ENCODE results near the gene SPI1. TPM values are rescaled to one million over a fixed set of nuclear protein-coding genes. Genes with fewer than 3 reads are reported as not detected.

The SPI1 gene
- total RNA-seq, 1 donor from 2014 or later: 295 TPM

DNA sequence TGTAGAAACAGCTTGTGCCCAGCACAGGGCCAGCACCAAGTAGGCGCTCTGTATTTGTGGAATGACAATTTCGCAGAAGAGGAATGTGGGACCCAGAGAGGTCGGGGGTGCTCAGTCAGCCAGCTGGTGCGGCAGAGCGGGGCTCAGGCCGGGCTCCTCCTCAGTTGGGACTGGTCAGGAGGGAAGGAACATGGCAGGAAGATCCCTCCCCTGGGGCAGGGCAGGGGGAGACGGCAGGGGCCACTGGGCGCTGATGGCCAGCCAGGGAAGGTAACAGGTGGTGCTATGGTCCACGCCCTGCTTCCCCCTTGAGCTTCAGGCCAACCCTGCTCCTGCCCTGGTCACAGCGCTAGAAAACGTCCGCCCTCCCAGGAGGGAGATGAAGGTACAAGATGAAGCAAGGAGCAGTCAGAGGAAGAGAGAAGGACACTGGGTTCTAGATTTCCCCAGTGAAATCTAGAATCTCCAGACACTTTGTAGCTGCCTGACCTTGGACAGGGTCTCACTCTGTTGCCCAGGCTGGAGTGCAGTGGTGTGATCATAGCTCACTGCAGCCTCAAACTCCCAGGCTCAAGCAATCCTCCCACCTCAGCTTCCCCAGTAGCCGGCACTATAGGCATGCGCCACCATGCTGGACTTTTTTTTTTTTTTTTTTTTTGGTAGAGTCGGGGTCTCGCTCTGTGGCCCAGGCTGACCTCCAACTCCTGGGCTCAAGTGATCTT, 13.5 kb upstream of the SPI1 start:
- Histone ChIP-seq H3K4me3 (no peak overlapping the region), H3K36me3 (no peaks in the 10 kb centered on the region), H3K27ac (peak overlapping the region; percentile 93), H3K27me3 (ENCODE audit: low read depth) (no peaks in the 10 kb centered on the region), H3K4me1 (peaks cover 64% of the 10 kb centered on the region), H3K9me3 (no peaks in the 10 kb centered on the region)
- no peak for ATAC-seq
- no peak for TF ChIP-seq CTCF (IDR thresholded peaks at IDR 0.05)
- peak; percentile 45 for DNase-seq
- intact Hi-C loops (cut with DNase I): no loop called here

- ATAC-seq: peak; percentile 33 to 57
- intact Hi-C loops (cut with DNase I): no loop called here
- H3K27ac ChIP-seq: peak overlapping the region; percentile 93
Measured at GRCh38 chr11:47391077-47391583, 12.8 kb upstream of the SPI1 start.

GRCh38 chr11:47390422-47390760, 12.0 kb upstream of the SPI1 start:
- TF ChIP-seq CTCF (IDR thresholded peaks at IDR 0.05): no peak
- intact Hi-C loops (cut with DNase I): no loop called here
- Histone ChIP-seq H3K9me3 (no peaks in the 10 kb centered on the region), H3K4me3 (no peak overlapping the region), H3K27ac (peak overlapping the region; percentile 93), H3K4me1 (peaks cover 56% of the 10 kb centered on the region), H3K27me3 (ENCODE audit: low read depth) (no peaks in the 10 kb centered on the region), H3K36me3 (no peaks in the 10 kb centered on the region)
- DNase-seq (peak; percentile 6), ATAC-seq (no peak)

More at GRCh38 chr11:47391077-47391583, 12.8 kb upstream of the SPI1 start:
- no peak overlapping the region for H3K4me3 ChIP-seq
- DNase-seq: peak; percentile 86
- TF ChIP-seq CTCF (IDR thresholded peaks at IDR 0.05): no peak
- no peaks in the 10 kb centered on the region for H3K36me3 ChIP-seq
- no peaks in the 10 kb centered on the region for H3K9me3 ChIP-seq
- H3K27me3 ChIP-seq (ENCODE audit: low read depth): no peaks in the 10 kb centered on the region
- peaks cover 64% of the 10 kb centered on the region for H3K4me1 ChIP-seq

GRCh38 chr11:47389577-47390421, 11.5 kb upstream of the SPI1 start:
- H3K36me3 ChIP-seq: no peaks in the 10 kb centered on the region
- DNase-seq (peak; percentile 68), ATAC-seq (no peak)
- peak overlapping the region; percentile 93 for H3K27ac ChIP-seq
- no peak overlapping the region for H3K4me3 ChIP-seq
- H3K4me1 ChIP-seq: peaks cover 51% of the 10 kb centered on the region
- intact Hi-C loops (cut with DNase I): no loop called here
- H3K9me3 ChIP-seq: no peaks in the 10 kb centered on the region
- no peaks in the 10 kb centered on the region for H3K27me3 ChIP-seq (ENCODE audit: low read depth)
- no peak for TF ChIP-seq CTCF (IDR thresholded peaks at IDR 0.05)

DNA sequence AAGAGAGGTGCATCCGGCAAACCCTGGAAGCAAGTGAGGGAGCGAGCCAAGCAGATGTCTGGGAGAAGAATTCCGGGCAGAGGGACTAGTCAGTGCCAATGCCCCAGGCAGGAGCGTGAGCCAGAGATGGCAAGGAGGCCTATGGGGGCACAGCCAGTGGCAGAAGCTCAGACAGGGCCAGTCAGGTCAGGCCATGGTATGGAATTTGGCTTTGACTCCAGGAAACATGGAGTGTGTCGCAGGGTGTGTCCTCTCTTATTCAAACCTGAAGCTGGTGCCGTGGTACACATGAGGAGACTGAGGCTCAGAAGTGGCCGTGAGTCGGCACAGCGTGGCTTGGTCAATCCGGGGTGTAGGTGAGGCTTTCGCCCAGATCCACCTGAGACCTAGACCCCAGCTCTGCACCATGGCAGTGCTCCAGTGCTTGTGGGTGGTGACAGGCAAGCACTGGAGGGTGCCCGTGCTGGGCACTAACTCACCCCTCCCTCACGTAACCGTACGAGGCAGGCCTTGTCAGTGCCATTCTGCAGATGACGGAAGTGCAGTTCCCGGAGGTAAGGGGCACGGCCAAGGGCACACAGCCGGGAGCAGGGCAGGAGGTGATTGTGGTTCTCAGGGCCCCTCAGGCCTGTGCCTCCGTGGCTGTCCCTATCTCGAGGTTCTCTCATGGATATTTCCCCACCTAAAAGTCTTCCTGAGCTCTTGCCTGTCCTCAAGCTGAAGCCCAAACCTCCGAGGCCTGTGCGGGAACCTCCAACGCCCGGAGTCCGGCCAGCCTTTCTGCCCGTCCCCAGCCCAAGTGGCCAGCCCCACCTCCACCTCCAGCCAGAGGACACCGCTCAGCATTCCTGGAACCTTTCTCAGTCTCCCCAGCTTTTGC, 10.6 kb upstream of the SPI1 start:
- ATAC-seq: peak in 1 of 2 donors; percentile 2
- H3K4me3 ChIP-seq: no peak overlapping the region
- peaks cover 43% of the 10 kb centered on the region for H3K4me1 ChIP-seq

More for the DNA sequence above, 10.6 kb upstream of the SPI1 start:
- H3K36me3 ChIP-seq: no peaks in the 10 kb centered on the region
- no peak for TF ChIP-seq CTCF (IDR thresholded peaks at IDR 0.05)
- peak; percentile 61 for DNase-seq
- H3K27ac ChIP-seq: peak overlapping the region; percentile 93
- no peaks in the 10 kb centered on the region for H3K9me3 ChIP-seq
- intact Hi-C loops (cut with DNase I): no loop called here
- no peaks in the 10 kb centered on the region for H3K27me3 ChIP-seq (ENCODE audit: low read depth)
